Myocyte (in vitro differentiated cells): ENCODE results near the gene AMN. TPM values are rescaled to one million over a fixed set of nuclear protein-coding genes. Genes with fewer than 3 reads are reported as not detected.

ENCODE experiments used
- DNase-seq: peaks from one replicate; pipeline ENCODE4 v3.0.0-alpha.2; 2012; ENCODE audit warnings: low read depth
- total RNA-seq: library from RNA; depleted of rRNA; stranded (reverse); fragments of >200 nt; gene quantifications from 2 replicates; pipeline ENCODE4 v1.2.3, GENCODE V29; 2014

Gene AMN
- total RNA-seq, 1 donor from 2014 or later = 0.59 TPM

DNA sequence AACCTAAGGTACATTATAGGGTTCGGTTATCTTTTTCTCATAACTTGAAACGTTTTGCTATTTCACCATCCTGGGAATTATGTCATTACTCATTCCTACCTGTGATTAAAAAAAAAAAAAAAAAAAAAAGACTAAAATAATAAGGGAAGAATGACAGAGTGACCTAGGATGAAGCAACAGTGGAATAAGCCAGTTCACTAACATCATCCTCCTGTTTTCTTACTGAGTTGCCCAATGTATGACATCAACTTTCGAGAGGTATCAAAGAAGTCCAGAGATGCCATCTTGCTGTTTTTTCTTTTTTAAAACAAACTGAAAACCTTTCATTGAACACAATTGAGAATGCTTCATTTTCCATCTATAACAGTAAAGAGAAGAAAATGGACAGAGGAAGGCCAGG is 42.8 kb downstream of the AMN start:
- no peak for DNase-seq

DNA sequence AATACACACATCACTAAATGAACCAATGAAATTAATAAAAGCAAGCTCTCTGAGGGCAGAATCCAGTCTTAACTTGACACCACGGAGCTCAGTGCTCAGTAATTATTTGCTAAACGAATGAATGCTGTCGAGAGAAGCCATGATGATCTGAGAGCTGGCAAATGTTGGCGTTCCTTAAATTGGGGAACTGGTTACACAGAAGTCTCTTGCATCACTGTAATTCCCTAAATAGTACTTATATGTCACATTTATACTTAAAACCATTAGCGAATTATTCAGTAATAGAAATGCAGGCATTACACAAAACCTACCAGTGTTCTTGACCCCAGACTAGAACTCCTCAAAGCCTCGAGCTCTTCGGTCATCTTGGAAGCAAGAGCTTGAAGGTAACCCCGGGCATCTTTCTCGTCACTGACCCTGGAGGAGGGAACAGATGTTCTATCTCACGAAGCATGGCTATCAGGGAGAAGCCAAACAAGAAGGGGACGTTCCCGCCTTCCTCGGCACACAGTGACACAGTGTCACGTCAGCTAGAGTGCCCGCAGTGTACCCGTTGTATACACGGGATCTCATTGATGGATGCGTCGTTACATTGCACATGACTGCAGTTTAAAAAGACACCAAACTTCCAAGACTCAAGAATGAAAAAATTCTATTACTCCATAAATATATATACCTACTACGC is 43.6 kb downstream of the AMN start:
- DNase-seq = no peak

DNA sequence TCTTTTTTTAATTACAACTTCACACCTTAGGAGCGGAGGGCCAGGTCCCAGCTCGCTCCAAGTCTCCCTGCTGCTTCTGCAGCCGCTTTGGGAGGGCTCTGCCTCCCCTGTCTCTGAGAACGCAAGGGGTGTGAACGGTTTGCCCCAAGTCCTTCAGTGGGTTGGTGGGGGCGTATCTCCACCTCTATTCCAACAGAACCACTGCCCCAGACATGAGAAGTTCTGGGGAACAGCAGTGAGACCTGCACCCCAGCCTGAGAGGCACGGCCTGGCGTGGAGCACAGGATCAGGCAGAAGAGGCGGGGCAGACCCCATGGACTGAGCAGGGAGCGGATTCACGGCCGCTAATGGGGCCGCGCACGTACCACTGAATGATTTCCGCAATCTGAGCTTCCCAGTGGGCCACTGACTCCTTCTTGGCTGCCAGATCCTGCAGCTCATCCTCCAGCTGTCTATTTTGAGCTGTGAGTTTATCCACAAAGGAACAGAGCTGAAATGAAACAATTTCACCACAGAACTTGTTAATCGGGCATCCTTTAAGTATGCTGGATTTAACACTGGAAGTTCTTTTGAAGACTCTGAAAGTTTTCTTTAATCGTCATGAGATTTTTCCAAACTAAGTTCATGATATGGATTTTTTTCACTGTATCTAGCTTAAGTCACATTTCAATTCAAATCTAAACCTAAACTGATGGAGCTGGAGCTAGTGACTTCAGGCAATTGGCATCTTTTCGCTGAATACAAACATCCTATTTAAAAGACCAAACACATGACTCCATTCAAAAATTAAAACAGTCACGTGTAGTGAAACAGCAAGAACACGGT is 44.4 kb downstream of the AMN start:
- peak; percentile 56 for DNase-seq

DNA sequence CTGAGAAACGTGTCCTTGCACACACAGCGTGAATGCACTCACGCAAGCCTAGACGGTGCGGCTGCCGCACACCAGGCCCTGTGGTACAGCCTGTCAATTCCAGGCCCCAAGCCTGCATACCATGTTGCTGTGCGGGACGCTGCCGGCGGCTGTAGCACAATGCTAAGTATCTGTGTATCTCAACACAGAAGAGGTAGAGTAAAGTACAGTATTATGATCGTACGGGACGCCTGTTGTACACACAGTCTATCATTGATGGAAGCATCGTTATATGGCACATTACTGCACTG is 45.0 kb downstream of the AMN start:
- no peak for DNase-seq

DNA sequence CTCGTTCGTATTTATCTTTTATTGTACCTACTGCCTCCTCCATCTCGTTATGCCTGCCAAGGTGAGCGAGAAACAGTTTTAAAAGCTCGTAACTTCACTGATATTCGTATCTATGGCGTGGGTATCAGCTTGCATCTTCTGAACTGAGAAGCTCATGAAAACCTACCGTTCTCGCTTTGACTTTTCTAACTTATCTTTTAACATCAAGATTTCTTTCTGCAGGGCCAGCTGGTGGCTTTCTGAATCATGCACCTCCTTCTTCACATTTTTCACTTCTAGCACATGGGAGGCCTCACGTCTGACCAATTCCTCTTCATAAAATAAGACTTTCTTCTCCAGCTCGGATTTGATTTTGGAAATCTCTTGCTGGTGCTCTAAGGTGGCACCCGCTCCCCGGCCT is 45.8 kb downstream of the AMN start:
- DNase-seq = no peak

DNA sequence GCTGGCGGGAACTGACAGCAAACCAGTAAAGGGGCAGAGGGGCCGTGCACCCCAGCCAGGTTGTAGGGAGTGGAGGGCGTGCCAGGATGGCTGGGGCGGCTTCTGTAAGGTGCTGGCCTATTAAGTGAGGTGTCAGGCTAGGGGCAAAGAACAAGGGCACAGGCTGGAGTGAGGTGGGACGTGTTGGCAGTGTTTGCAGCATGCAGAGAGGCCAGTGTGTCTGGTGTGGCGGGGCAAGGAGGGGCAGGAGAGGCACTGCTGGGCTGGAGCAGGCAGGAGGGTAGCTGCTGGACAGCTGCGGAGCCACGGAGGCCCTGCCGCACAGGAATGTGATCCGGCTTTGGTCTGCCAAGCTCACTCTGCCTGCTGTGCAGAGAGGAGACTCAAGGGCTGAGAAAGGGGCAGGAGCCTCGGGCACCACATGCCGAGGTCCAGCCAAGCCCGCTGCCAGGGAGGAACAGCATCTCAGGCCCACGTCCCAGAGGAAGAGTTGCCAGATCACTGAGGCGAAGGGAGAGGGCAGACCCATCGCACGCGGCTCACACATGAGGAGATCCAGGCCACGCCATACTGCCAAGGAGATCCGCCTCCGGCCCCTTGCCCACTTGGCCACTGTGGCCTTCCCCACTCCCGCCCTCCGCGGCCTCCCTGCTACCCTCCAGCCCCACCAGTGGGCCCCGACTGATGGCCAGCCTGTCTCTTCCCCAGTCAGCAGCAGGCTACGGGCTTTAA is 46.8 kb downstream of the AMN start:
- peak; percentile 70 for DNase-seq

DNA sequence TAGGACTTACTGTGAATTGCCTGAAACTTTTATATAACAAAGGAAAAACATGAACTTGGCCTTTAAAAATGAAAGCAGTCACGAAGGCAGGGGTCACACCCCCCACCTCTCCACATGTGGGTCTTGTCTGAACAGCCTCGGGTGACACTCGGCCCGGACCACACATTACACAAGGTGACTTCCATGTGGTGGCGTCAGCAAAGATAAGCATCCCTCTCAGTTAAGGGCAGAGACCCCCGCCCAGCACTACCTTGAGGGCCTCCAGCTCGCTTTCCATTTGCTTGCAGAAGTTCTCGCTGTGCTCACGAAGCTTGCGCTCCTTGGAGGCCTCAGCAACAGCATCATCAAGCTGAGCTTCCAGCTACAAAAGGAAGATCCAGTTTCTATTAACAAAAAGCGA is 47.4 kb downstream of the AMN start:
- DNase-seq = no peak

DNA sequence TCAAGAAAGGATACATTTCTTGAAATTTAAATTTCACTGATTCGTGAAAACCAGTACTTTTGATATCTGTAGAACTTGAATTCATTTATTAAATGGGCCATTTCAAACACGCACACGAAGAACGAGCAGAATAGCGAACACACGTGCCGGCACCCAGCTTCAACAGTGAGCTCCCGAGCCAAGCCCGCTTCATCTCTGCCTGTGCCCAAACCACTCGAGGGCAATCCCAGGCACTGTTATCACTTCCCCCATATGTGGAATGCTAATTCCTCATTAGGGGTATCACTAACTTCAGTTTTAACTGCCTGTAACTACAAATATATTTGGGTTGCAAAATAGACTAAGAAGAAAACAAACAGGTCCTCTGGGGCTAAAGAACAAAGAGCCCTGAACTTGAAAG is 48.0 kb downstream of the AMN start:
- no peak for DNase-seq

DNA sequence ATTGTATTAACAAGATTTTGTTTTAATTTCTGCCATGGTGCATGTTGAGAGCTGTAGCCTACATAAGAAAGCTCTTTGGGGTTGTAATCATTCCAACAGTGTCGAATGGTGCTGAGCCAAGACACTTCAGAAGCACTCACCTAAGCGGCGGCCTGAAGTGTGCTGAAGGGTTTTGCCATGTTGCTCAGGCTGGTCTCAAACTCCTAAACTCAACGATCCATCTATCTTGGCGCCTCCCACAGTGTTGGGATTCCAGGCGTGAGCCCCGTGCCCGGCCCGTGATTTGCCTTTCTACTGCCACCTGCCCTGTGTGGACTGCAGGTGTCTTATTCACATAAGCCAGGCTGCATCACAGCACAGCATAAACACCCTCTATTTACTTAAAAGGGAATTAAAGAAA is 48.9 kb downstream of the AMN start:
- no peak for DNase-seq

DNA sequence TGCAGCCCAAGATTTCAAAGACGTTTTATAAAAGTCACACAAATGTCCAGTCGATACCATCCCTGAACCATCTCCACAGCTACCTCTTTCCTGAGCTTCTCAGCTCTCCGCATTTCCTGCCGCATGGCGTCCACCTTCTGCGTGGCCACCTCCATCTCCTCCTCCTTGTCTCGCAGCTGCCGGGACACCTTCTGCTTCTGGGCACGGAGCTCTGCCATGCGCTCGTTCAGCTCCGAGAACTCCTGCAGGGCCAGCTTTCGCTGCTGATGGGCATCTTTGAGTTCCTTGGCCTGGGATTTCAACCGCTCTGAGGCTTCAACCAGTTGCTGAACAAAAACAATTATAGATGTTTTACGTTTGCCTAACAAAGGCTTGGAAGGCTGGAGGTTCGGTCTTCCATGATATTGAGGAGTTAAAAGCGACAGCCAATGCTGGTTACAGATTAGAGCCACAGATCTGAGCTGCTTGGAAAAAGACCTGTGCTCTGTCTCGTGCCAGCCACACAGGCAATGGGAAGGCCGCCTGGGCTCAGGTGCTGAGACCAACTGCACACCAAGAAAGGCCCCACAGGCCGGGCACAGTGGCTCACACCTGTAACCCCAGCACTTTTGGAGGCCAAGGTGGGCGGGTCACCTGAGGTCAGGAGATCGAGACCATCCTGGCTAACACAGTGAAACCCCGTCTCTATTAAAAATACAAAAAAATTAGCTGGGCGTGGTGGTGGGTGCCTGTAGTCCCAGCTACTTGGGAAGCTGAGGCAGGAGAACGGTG is 49.6 kb downstream of the AMN start:
- DNase-seq = no peak

DNA sequence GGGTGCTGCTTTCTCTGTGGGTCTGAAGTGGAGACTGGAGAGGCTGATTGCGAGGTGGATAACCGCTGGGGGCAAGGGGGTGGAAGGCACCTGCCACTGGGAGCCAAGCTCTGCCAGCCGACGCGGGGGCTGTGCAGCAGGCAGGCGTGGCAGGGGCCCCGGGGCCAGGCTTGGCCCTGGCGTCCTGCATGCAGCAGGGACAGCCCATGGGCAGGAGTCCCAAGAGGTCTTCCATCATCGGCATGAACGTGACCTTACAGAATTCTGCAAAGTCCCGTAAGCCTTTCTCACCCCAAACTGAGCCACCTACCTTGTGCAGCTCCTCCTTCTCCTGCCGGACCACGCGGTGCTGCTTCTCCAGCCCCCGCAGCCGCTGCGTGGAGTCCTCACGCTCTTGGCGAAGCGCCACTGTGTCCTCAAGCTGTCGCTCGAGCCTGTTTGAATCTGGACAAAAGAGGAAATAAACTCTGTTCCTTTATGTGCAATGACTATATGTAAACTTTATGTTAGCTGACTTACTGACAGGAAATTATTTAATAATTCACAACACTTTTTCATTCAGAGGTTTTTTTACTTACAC is 51.3 kb downstream of the AMN start:
- no peak for DNase-seq

DNA sequence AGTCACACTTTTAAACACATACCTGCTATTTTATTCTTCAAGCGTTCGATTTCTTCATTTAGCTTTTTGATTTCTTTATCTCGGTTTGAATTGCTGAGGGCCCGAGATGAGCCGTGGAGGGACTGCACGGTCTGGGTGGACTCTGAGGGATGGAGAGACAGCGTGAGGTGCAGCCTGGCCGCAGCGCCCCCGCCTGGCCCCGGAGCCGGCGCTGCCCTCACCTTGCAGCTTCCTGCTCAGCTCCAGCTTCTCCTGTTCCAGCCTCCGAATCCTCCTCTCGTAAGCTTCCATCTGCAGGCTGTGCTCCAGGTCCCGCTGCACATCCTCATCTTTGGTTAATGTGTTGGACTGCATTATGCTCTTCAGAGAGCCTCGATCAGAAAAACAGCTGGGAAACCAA is 53.2 kb downstream of the AMN start:
- no peak for DNase-seq

DNA sequence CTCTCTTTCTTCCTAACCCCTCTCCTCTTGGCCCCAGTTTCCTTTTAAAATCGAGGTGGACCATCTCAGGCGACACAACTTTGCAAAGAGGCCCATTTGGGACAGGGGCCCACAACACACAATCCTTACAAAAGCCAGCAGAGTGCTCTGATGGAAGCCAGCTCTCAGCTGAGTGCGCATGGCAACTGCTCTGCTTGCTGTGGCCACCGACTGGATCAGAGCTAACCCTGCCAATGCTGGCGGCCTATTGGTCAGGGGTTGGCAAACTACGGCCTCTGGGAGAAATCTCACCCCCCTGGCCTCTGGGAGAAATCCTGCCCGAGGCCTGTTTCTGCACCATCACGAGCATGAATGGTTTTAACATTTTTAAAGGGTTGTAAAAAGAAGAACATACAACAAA is 55.0 kb downstream of the AMN start:
- no peak for DNase-seq

DNA sequence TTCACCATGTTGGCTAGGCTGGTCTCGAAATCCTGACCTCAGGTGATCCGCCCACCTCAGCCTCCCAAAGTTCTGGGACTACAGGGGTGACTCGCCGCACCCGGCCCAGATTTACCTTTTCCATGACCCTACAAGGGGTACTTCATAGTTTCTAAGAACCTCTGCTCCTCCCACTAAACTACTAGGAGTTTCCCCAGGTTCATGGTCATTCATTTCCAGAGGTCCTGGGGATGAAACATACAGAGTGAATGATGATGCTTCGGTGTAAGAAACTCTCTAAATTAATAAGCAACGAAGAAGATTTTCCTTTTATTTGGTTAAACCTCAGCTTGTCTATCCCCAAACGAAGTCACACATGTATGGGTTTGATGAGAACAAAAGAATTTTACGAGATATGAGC is 56.9 kb downstream of the AMN start:
- DNase-seq = no peak

DNA sequence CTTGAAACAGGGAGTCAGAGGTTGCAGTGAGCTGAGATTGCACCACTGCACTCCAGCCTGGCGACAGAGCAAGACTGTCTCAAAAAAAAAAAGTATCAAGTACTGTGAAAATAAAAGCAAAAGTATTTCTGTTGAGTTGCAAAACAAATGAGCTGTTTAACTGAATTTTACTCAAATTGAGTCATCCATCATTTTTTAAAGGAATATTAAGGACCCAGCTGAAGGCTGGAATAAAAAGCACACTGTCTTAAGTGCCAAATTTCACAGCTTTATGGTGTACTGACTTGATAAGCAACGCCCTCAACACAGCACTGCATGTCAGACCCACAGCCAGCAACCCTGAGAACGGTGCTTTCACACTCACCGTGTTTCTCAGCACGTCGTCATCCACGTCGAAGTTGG is 57.9 kb downstream of the AMN start:
- DNase-seq = no peak

Other genes with a start within 250 kb of the AMN start
- gene TRAF3, start 145.2 kb upstream of the AMN start, total RNA-seq = 11.8 and 13.9 TPM in 2 replicates
- 63.4 and 64.0 TPM in 2 replicates for gene CDC42BPB, start 134.9 kb downstream of the AMN start, total RNA-seq
- 0.94 and 2.7 TPM in 2 replicates for gene LBHD2, start 161.5 kb downstream of the AMN start, total RNA-seq
- gene EXOC3L4, start 172.1 kb downstream of the AMN start, total RNA-seq = 58.9 and 99.9 TPM in 2 replicates
- gene TNFAIP2, start 200.8 kb downstream of the AMN start, total RNA-seq = 76.6 and 179 TPM in 2 replicates